ENCODE data around the gene NEURL3.

The NEURL3 gene

DNA sequence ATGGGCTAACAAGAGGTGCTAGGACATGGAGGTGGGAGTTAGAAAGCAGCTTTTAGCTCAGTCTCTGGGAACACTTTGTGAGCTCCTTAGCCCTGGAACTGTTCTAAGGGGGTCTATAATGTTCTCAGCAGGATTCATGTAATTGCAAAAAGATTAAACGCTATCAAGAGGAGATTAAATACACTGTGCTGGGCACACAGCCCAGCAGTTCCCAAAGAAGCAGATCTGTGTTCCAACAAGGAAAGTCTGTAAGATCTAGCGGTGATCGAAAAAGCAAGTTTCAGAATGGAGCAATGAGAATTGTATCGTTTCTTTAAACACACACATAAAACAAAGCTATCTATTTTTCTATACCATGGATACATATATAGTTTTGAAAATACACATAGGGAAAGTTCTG, 29.0 kb upstream of the NEURL3 start:
- H3K4me3 ChIP-seq (ENCODE audit: low read depth, low read length) = no peak overlapping the region
- TF ChIP-seq, protein P1, sequence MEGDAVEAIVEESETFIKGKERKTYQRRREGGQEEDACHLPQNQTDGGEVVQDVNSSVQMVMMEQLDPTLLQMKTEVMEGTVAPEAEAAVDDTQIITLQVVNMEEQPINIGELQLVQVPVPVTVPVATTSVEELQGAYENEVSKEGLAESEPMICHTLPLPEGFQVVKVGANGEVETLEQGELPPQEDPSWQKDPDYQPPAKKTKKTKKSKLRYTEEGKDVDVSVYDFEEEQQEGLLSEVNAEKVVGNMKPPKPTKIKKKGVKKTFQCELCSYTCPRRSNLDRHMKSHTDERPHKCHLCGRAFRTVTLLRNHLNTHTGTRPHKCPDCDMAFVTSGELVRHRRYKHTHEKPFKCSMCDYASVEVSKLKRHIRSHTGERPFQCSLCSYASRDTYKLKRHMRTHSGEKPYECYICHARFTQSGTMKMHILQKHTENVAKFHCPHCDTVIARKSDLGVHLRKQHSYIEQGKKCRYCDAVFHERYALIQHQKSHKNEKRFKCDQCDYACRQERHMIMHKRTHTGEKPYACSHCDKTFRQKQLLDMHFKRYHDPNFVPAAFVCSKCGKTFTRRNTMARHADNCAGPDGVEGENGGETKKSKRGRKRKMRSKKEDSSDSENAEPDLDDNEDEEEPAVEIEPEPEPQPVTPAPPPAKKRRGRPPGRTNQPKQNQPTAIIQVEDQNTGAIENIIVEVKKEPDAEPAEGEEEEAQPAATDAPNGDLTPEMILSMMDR (IDR thresholded peaks at IDR 0.05; ENCODE audit: insufficient read depth, low read depth, low read length, missing control alignments) = no peak
- no peak for DNase-seq (ENCODE audit: low read depth)

DNA sequence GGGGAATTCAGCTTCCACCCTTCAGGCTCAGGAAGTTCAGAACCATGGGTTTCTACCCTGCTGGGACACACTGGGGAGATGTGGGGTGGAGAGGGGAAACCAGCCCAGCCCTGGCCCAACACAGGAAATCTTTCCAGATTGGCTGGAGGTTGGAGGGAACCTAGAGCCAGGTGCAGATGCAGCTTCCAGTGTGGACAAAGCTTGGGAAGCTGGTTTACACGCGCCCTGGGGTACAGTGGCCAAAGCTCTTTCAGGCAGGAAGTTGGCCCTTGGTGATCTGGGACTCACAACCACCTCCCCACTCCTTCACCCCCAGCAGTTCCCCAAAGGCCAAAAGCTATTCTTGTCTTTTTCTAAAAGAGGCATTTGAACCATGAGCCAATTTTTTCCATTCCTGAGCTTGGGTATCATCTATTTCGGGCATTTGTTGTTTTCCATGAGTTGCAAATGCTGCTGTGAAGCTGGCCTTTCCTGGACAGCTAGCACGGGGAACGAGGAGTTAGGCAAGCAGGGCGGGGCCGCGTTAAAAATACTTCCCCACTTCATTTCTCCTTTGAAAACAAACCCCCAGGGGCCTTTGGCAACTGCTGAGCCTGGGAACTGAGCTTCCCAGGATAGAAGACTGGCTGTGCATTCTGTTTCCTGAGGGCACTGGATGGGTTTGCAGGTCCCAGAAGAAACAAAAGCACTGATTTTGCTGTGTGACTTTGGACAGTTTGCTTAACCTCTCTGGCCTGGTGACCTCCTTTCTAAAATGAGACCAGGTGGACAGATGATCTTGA, 28.3 kb upstream of the NEURL3 start:
- TF ChIP-seq, protein P1 (IDR thresholded peaks at IDR 0.05; ENCODE audit: insufficient read depth, low read depth, low read length, missing control alignments) = no peak
- no peak overlapping the region for H3K4me3 ChIP-seq (ENCODE audit: low read depth, low read length)
- DNase-seq (ENCODE audit: low read depth) = no peak

DNA sequence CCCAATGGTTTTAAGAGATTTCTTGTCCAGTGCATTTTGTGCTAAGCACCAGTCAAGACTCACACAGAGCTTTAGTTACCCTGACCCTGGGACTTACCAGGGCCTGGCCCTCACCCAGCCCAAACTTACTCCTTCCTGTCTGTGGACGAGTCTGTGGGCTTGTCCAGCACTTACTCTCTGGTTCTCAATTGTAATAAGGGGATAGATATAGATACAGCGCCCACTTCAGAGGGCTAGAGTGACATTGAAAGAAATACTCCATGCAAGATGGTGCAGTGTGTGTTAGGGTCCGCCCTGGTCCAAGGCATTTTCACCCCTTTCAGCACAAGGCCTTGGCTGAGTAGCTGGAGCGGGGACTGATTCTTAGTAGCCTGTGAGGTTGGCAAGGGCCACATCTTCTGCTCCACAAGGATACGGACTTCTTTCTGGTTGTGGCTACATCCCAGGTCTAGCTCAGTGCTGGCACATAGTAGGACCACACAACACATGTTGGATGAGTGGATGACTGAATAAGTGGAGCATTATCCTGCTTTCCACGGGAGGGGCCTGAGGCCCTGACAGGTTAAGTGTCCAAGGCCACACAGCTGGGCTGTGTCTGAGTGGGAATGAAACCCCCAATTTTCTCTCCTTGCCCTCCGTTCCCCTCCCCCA, 27.6 kb upstream of the NEURL3 start:
- DNase-seq (ENCODE audit: low read depth) = no peak
- TF ChIP-seq, protein P1 (IDR thresholded peaks at IDR 0.05; ENCODE audit: insufficient read depth, low read depth, low read length, missing control alignments) = no peak
- H3K4me3 ChIP-seq (ENCODE audit: low read depth, low read length) = no peak overlapping the region

DNA sequence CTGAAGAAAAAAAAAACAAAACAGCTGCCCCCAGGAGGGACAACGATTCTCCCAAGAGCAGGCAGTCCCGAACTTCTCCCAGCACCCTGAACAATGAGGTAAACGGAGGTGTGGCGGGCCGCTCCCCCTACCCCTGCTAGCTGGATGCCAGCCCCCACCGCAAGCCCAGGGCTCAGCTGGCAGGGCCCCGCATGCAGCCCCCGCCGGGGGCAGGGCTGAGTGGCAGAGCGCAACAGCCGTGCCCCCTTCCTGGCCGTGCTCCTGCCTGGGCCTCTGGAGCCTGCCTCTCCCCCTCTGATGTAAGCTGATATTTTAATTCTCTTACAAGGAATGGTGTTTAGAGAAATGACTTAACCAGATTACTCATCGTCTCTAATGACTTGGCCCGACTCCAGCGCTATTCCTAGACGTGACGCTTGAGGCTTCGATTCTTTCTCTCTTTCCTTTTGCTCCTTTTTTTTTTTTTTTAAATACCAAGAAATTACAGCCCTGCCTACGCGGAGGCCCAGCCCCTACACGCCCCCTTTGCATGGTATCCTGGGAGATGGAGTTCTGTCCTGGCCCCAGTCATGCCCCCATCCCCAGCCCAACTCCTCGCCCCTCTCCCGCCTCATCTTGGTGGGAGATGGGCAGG, 26.8 kb upstream of the NEURL3 start:
- H3K4me3 ChIP-seq (ENCODE audit: low read depth, low read length) = peak overlapping the region; percentile 56
- DNase-seq (ENCODE audit: low read depth) = peak; percentile 94
- TF ChIP-seq, protein P1 (IDR thresholded peaks at IDR 0.05; ENCODE audit: insufficient read depth, low read depth, low read length, missing control alignments) = no peak

DNA sequence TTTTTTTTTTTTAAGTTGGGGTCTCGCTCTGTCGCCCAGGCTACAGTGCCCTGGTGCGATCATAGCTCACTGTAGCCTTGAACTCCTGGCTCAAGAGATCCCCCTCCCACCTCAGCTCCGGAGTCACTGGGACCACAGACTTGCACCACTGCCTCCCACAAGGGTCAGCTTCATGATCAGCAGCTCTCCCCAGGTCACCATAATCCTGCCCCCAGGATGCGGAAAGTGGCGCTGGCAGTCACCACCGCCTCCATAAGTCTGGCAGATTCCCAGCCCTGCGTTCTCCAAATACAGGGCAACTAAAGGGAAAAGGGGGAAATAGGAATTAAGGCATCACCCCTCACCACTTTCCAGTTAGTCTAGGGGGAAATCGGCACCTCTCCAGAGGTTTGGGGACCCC, 26.2 kb upstream of the NEURL3 start:
- H3K4me3 ChIP-seq (ENCODE audit: low read depth, low read length) = peak overlapping the region; percentile 56
- TF ChIP-seq, protein P1 (IDR thresholded peaks at IDR 0.05; ENCODE audit: insufficient read depth, low read depth, low read length, missing control alignments) = no peak
- DNase-seq (ENCODE audit: low read depth) = no peak

DNA sequence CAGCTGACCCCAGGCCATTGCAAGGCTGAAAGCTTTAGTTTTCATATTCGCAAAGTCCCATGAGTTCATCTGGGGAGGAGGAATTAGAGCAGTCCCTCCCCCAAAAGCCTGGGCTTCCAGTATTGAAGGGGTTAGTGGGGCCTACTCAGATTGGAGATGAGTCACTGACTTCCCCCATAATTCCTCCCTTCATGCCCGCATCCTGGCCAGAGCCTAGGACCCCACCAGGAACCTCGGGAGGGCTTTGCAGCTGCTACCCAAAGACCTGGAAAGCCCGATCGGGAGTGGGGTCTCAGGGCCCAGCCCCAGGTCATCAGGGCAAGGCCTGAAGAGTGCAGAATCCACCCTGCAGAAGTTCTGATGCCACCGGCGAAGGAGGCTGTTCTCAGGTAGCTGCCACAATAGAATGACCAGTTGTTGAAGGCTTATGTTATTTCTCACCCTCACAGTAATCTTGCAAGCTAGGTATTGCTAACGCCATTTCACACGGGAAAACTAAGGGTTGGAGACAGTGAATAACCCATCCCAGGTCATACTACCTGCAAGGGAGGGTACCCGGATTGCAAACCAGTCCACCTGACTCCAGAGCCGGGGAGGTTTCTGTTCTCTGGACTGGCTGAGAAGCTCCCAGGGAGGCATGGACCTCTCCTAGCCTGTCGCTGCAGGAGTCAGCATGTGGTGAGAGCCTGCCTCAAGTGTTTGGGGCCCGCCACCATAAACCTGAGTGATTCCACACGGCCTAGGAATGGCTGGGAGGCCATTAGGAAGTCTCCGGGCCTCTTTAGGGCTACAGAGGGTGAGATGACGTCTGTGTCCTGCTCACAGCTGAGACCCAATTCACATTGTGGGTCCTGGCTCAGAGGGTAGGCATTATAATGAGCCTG, 25.6 kb upstream of the NEURL3 start:
- no peak for DNase-seq (ENCODE audit: low read depth)
- TF ChIP-seq, protein P1 (IDR thresholded peaks at IDR 0.05; ENCODE audit: insufficient read depth, low read depth, low read length, missing control alignments) = no peak

More for the DNA sequence above, 25.6 kb upstream of the NEURL3 start:
- H3K4me3 ChIP-seq (ENCODE audit: low read depth, low read length) = no peak overlapping the region; the same call in 1 of the 2 replicates
